OCI-LY7 (cell line): ENCODE results near the gene NTN3. TPM values are rescaled to one million over a fixed set of nuclear protein-coding genes. Genes with fewer than 3 reads are reported as not detected.

Experiments used
- BruUV-seq: library from RNA; stranded (reverse); fragments of 400-500 nt; replicated peaks from 2 replicates; lab custom pipeline; 2021; lab: Mats Ljungman, UMichigan
- CTCF ChIA-PET: fragments of 300-600 bp; sonication (Branson Sonifier 250); formaldehyde crosslinking; loops from one replicate; lab custom pipeline; 2022; ENCODE audit warnings: antibody characterized with exemption; ENCODE audit not compliant: unreplicated experiment; lab: Charles Lee
- POLR2A ChIA-PET: fragments of 300-600 bp; sonication (Branson Sonifier 250); formaldehyde crosslinking; loops from one replicate; lab custom pipeline; 2022; ENCODE audit warnings: antibody characterized with exemption; lab: Charles Lee
- DNase-seq: peaks from one replicate; pipeline ENCODE4 v3.0.0-alpha.2; 2015; ENCODE audit warnings: low spot score
- H2AFZ ChIP-seq: fragments of 200-600 bp; sonication (generic), shearing (Covaris generic); 2 replicates; pipeline ENCODE4 v1.6.1; 2014; ENCODE audit warnings: mild to moderate bottlenecking, antibody characterized with exemption, low read length, moderate library complexity
- H3K27ac ChIP-seq: fragments of 200-600 bp; sonication (generic); 2 replicates; pipeline ENCODE4 v1.5.1; 2014; ENCODE audit warnings: mixed run types, low read depth, mild to moderate bottlenecking, moderate library complexity, low read length, inconsistent platforms; ENCODE audit not compliant: poor library complexity, severe bottlenecking
- H3K36me3 ChIP-seq: fragments of 200-600 bp; sonication (generic); 2 replicates; pipeline ENCODE4 v1.6.1; 2014; ENCODE audit warnings: mild to moderate bottlenecking, antibody characterized with exemption, low read length, moderate library complexity, mixed read lengths; ENCODE audit not compliant: insufficient read depth
- H3K4me1 ChIP-seq: fragments of 200-600 bp; sonication (generic); 2 replicates; pipeline ENCODE4 v1.5.1; 2014; ENCODE audit warnings: mild to moderate bottlenecking, low read length; ENCODE audit not compliant: insufficient read depth, poor library complexity, severe bottlenecking
- H3K4me2 ChIP-seq: fragments of 200-600 bp; sonication (generic); 2 replicates; pipeline ENCODE4 v1.6.1; 2014; ENCODE audit warnings: mild to moderate bottlenecking, low read length
- H3K4me3 ChIP-seq: fragments of 200-600 bp; sonication (generic); 2 replicates; pipeline ENCODE4 v1.5.1; 2014; ENCODE audit warnings: mild to moderate bottlenecking, low read depth, low read length; ENCODE audit not compliant: poor library complexity, severe bottlenecking
- H3K79me2 ChIP-seq: fragments of 200-600 bp; sonication (generic); 2 replicates; pipeline ENCODE4 v1.6.1; 2016; ENCODE audit warnings: low read depth, mild to moderate bottlenecking, low read length, moderate library complexity, mixed read lengths; ENCODE audit not compliant: insufficient read depth
- H3K9me2 ChIP-seq: fragments of 200-600 bp; sonication (generic); 2 replicates; pipeline ENCODE4 v1.6.1; 2016; ENCODE audit warnings: mild to moderate bottlenecking, low read length, mixed read lengths; ENCODE audit not compliant: insufficient read depth
- H3K9me3 ChIP-seq: fragments of 200-600 bp; sonication (generic); 2 replicates; pipeline ENCODE4 v1.6.1; 2014; ENCODE audit warnings: mild to moderate bottlenecking, mixed run types, low read length, mixed read lengths
- H4K20me1 ChIP-seq: fragments of 200-600 bp; sonication (generic); 2 replicates; pipeline ENCODE4 v1.6.1; 2014; ENCODE audit warnings: mild to moderate bottlenecking, antibody characterized with exemption, low read length, moderate library complexity, mixed read lengths; ENCODE audit not compliant: insufficient read depth
- CTCF ChIP-seq: fragments of 200-600 bp; sonication (generic); conservative IDR thresholded peaks from 2 replicates; pipeline ENCODE4 v1.5.1; 2014; ENCODE audit warnings: mild to moderate bottlenecking, antibody characterized with exemption, low read length, moderate library complexity, mixed read lengths
- EZH2phosphoT487 ChIP-seq: fragments of 200-600 bp; sonication (generic); IDR thresholded peaks from 2 replicates; pipeline ENCODE4 v1.6.1; 2018; ENCODE audit warnings: low read depth, borderline replicate concordance, mild to moderate bottlenecking, mixed run types, antibody characterized with exemption, low read length, moderate library complexity, mixed read lengths
- intact Hi-C: fragments of 100-400 bp; cut with micrococcal nuclease; formaldehyde crosslinking; loops from one replicate; pipeline ENCODE4 v1.10.0; 2022; ENCODE audit not compliant: unreplicated experiment
- total RNA-seq, 2 experiments: library from RNA; depleted of rRNA in 1 of 2; stranded (reverse); fragments of >200 nt in 1 of 2; shearing (Covaris generic) in 1 of 2; gene quantifications; 2 replicates each; pipeline ENCODE4 v1.2.3, GENCODE V29; 2014 to 2022

The NTN3 gene
- total RNA-seq, 2 experiments from 2014 or later, result 1.7 to 2.3 TPM

- CTCF ChIA-PET, result no interaction called here
- no peak for DNase-seq
- no peak overlapping the region for H3K27ac ChIP-seq
- H4K20me1 ChIP-seq, result no peaks in the 10 kb centered on the region
- H3K9me3 ChIP-seq, result no peaks in the 10 kb centered on the region
- TF ChIP-seq CTCF (no peak), EZH2phosphoT487 (no peak)
- POLR2A ChIA-PET, result interaction anchor here (0.6 kb wide), 1 partner anchor 303 kb away, joined by 5 read pairs; no protein-coding TSS in a partner anchor
- H3K9me2 ChIP-seq, result no peaks in the 10 kb centered on the region
- H3K36me3 ChIP-seq, result peaks cover 28% of the 10 kb centered on the region
- no TSS peak for BruUV-seq
- H3K4me3 ChIP-seq, result no peak overlapping the region
- intact Hi-C loops, result no loop called here
- H3K79me2 ChIP-seq, result no peaks in the 10 kb centered on the region
- no peak overlapping the region for H2AFZ ChIP-seq
- peaks cover 10% of the 10 kb centered on the region for H3K4me1 ChIP-seq
- no peak overlapping the region for H3K4me2 ChIP-seq
These were observed 26.1 kb downstream of the NTN3 start for GRCh38 chr16:2497116-2497630.

GRCh38 chr16:2497695-2498484 lies 26.8 kb downstream of the NTN3 start:
- DNase-seq, result no peak
- Histone ChIP-seq H3K27ac (no peak overlapping the region), H3K4me2 (no peak overlapping the region), H3K9me3 (no peaks in the 10 kb centered on the region), H3K36me3 (peaks cover 34% of the 10 kb centered on the region), H2AFZ (no peak overlapping the region), H3K4me3 (no peak overlapping the region), H3K4me1 (peaks cover 10% of the 10 kb centered on the region), H4K20me1 (no peaks in the 10 kb centered on the region), H3K79me2 (no peaks in the 10 kb centered on the region), H3K9me2 (no peaks in the 10 kb centered on the region)
- ChIA-PET POLR2A (no interaction called here), CTCF (no interaction called here)
- intact Hi-C loops, result no loop called here
- TF ChIP-seq EZH2phosphoT487 (no peak), CTCF (no peak)
- BruUV-seq, result no TSS peak

- H3K4me2 ChIP-seq, result no peak overlapping the region
- no TSS peak for BruUV-seq
- intact Hi-C loops, result no loop called here
- DNase-seq, result no peak
- peaks cover 37% of the 10 kb centered on the region for H3K36me3 ChIP-seq
- no peak overlapping the region for H3K4me3 ChIP-seq
- H3K79me2 ChIP-seq, result no peaks in the 10 kb centered on the region
- H2AFZ ChIP-seq, result no peak overlapping the region
- no peak overlapping the region for H3K27ac ChIP-seq
- peaks cover 10% of the 10 kb centered on the region for H3K4me1 ChIP-seq
- H3K9me3 ChIP-seq, result no peaks in the 10 kb centered on the region
- H4K20me1 ChIP-seq, result no peaks in the 10 kb centered on the region
- POLR2A ChIA-PET, result no interaction called here
- no peaks in the 10 kb centered on the region for H3K9me2 ChIP-seq
- CTCF ChIA-PET, result no interaction called here
- no peak for TF ChIP-seq CTCF
- no peak for TF ChIP-seq EZH2phosphoT487
These were observed 27.6 kb downstream of the NTN3 start for GRCh38 chr16:2498531-2499253.
